ENCODE results near the gene PIGK. TPM values are rescaled to one million over a fixed set of nuclear protein-coding genes. Genes with fewer than 3 reads are reported as not detected.

PIGK gene
- total and polyA plus RNA-seq, 11 donors = 6.2 to 42.4 (median 27.0) TPM

DNA sequence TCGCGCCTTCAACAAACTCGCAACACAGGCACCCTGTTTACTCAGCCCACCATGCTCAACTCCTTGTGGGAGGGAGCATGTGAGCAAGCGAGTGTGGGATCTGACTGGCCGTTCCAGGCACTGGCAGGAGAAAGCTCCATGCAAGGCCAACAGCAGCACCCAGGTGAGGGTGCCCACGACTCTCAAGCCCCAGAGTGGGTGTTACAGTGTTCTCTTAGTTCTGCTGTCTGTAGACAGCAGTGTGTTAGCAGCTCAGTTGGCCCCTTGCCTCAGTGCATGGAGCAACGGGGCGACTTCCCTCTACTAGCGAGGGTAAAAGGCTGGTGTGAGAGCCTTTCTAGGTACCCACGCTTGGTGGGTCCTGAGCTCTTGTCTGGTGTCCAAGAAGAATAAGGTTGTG lies 114.6 kb downstream of the PIGK start:
- Histone ChIP-seq H3K27me3 (no peaks in the 10 kb centered on the region), H3K4me1 (no peaks in the 10 kb centered on the region), H3K4me3 (no peak overlapping the region), H3K9me3 (no peaks in the 10 kb centered on the region), H3K36me3 (peaks cover 0 to 3% (median 0%) of the 10 kb centered on the region in 9 donors), H3K27ac (no peak overlapping the region)
- no peak for ATAC-seq
- WGBS, 4 donors = 94 to 97% (median 96%) methylated on average over 10 of the region's 10 CpGs
- DNase-seq = no peak
- TF ChIP-seq POLR2A (IDR thresholded peaks at IDR 0.05) (no peak), CTCF (IDR thresholded peaks at IDR 0.05) (no peak)
- intact Hi-C loops (cut with DNase I) = no loop called here

DNA sequence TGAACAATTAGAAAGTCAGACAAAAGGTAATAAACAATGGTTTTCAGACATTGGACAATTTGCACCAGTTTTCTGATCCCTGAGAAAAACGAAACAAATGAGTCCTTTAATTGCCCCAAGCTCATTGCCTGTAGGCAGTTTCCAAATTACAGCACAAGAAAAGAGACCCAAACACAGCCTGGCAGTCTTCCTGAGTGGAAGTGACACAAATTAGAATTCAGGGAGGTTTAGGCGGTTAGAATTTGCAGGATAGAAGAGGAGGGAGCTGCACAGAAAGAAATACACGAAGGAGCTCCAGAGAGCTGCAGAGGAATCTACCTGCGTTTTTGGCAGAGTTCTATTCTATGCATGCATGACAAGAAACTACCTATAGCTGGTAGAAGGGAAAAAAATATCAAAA lies 115.7 kb downstream of the PIGK start:
- no peak for TF ChIP-seq CTCF (IDR thresholded peaks at IDR 0.05)
- TF ChIP-seq POLR2A (IDR thresholded peaks at IDR 0.05) = no peak
- Histone ChIP-seq H3K36me3 (peaks cover 0 to 3% (median 0%) of the 10 kb centered on the region in 9 donors), H3K9me3 (no peaks in the 10 kb centered on the region), H3K4me1 (no peaks in the 10 kb centered on the region), H3K4me3 (no peak overlapping the region), H3K27me3 (no peaks in the 10 kb centered on the region), H3K27ac (no peak overlapping the region)
- WGBS, 4 donors = 85 to 89% (median 88%) methylated on average over 4 of the region's 4 CpGs
- no peak for DNase-seq
- no peak for ATAC-seq
- intact Hi-C loops (cut with DNase I) = no loop called here

DNA sequence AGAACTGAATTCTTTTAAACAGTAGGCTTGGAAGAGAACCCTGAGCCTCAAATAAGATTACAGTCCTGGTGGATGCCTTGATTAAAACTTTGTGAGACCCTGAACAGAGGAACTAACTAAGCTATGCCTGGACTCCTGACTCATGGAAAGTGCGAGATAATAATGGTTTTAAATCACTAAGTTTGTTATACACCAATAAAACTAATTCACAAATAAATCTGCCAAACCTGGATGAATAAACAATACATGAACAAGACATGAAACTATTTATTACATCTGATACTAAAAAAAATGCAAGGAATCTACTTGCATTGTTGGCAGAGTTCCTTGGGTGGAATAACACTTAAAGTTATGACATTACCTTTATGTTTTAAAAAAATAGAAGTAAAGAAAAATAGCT lies 118.4 kb downstream of the PIGK start:
- intact Hi-C loops (cut with DNase I) = no loop called here
- Histone ChIP-seq H3K9me3 (peaks cover 0 to 6% (median 0%) of the 10 kb centered on the region in 12 donors), H3K27me3 (no peaks in the 10 kb centered on the region), H3K27ac (no peak overlapping the region), H3K36me3 (peaks cover 0 to 3% (median 0%) of the 10 kb centered on the region in 9 donors), H3K4me3 (no peak overlapping the region), H3K4me1 (no peaks in the 10 kb centered on the region)
- ATAC-seq (no peak), DNase-seq (no peak)
- TF ChIP-seq POLR2A (IDR thresholded peaks at IDR 0.05) (no peak), CTCF (IDR thresholded peaks at IDR 0.05) (no peak)
- 85 to 100% (median 96%) methylated on average over 1 of the region's 1 CpG for WGBS, 4 donors

DNA sequence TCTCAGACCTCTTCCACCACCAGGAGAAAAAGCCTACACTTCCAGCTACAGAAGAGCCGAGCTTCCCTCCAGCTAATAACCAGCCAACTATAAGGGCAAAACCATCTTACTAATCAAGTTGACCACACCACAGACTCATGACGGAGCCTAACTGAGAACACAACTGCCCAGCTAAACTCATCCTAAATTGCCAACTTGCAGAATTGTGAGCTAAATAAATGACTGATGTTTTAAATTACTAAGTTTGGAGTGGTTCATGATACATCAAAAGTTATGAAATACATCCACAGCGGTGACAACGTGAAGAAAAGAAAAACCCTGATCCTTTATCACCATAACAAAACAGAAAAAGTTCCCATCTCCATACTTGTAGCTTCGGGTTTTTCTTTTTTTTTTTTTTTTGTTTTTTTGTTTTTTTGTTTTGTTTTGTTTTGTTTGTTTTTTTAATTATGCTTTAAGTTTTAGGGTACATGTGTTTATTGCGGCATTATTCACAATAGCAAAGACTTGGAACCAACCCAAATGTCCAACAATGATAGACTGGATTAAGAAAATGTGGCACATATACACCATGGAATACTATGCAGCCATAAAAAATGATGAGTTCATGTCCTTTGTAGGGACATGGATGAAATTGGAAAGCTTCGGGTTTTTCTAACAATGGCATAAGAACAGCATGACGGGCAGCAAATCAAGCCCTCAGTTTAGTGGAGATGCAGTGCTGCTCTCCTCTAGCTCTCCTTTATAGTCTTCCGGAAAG lies 122.6 kb downstream of the PIGK start:
- H3K9me3 ChIP-seq = peaks cover 0 to 6% (median 0%) of the 10 kb centered on the region in 12 donors
- no peak for DNase-seq
- H3K4me3 ChIP-seq = no peak overlapping the region
- 93 to 97% (median 96%) methylated on average over 9 of the region's 9 CpGs for WGBS, 4 donors
- no peaks in the 10 kb centered on the region for H3K4me1 ChIP-seq
- no peak overlapping the region for H3K27ac ChIP-seq
- TF ChIP-seq CTCF (IDR thresholded peaks at IDR 0.05) (no peak), POLR2A (IDR thresholded peaks at IDR 0.05) (no peak)
- ATAC-seq = no peak
- no peaks in the 10 kb centered on the region for H3K27me3 ChIP-seq
- intact Hi-C loops (cut with DNase I) = no loop called here
- H3K36me3 ChIP-seq = peaks cover 0 to under 1% (median 0%) of the 10 kb centered on the region in 9 donors

Data from heart left ventricle (tissue), 16 donors.